Dedifferentiated amniotic fluid mesenchymal stem cell (primary cell): ENCODE measurements around the gene PLD6.
"Not testable (repeated sequence)": the region's sequence is repeated elsewhere in the genome, so short reads cannot be mapped to it uniquely, and the experiment has no call there.

Experiments used
- DNase-seq: peaks from one replicate; pipeline ENCODE4 v3.0.0-alpha.2; 2016; ENCODE audit errors: extremely low spot score

Gene PLD6

GRCh38 chr17:17176341-17176740, 29.8 kb downstream of the PLD6 start:
- DNase-seq = no peak

- DNase-seq = no peak
These were observed 30.2 kb downstream of the PLD6 start for GRCh38 chr17:17175917-17176316.

- no peak for DNase-seq
These were observed 30.8 kb downstream of the PLD6 start for GRCh38 chr17:17175340-17175739.

GRCh38 chr17:17173921-17174320, 32.2 kb downstream of the PLD6 start:
- DNase-seq = no peak

GRCh38 chr17:17172990-17173389, 33.1 kb downstream of the PLD6 start:
- no peak for DNase-seq

GRCh38 chr17:17172001-17172939, 33.9 kb downstream of the PLD6 start:
- no peak for DNase-seq

- no peak for DNase-seq
These were observed 34.9 kb downstream of the PLD6 start for GRCh38 chr17:17171186-17171585.

- peak; percentile 65 for DNase-seq
These were observed 35.7 kb downstream of the PLD6 start for GRCh38 chr17:17170346-17170985.

GRCh38 chr17:17169396-17169795, 36.7 kb downstream of the PLD6 start:
- DNase-seq = no peak

GRCh38 chr17:17168401-17168800, 37.7 kb downstream of the PLD6 start:
- DNase-seq = no peak

- DNase-seq = no peak
These were observed 38.1 kb downstream of the PLD6 start for GRCh38 chr17:17167986-17168385.

GRCh38 chr17:17167356-17167755, 38.8 kb downstream of the PLD6 start:
- no peak for DNase-seq

- no peak for DNase-seq
These were observed 39.7 kb downstream of the PLD6 start for GRCh38 chr17:17166446-17166845.

GRCh38 chr17:17165666-17166308, 40.3 kb downstream of the PLD6 start:
- DNase-seq = no peak

- no peak for DNase-seq
These were observed 41.5 kb downstream of the PLD6 start for GRCh38 chr17:17164676-17165075.

GRCh38 chr17:17164156-17164555, 42.0 kb downstream of the PLD6 start:
- DNase-seq = no peak

- no peak for DNase-seq
These were observed 44.4 kb downstream of the PLD6 start for GRCh38 chr17:17161759-17162158.

- no peak for DNase-seq
These were observed 45.0 kb downstream of the PLD6 start for GRCh38 chr17:17161121-17161520.

- no peak for DNase-seq
These were observed 46.6 kb downstream of the PLD6 start for GRCh38 chr17:17159571-17159970.

- DNase-seq = not testable (repeated sequence)
These were observed 47.6 kb downstream of the PLD6 start for GRCh38 chr17:17158506-17158905.

GRCh38 chr17:17157041-17157440, 49.1 kb downstream of the PLD6 start:
- DNase-seq = no peak

GRCh38 chr17:17156511-17156910, 49.6 kb downstream of the PLD6 start:
- no peak for DNase-seq

- no peak for DNase-seq
These were observed 50.0 kb downstream of the PLD6 start for GRCh38 chr17:17156107-17156506.
